ENCODE measurements around the gene ATXN2.
"Not testable (repeated sequence)": the region's sequence is repeated elsewhere in the genome, so short reads cannot be mapped to it uniquely, and the experiment has no call there.

ATXN2 gene

DNA sequence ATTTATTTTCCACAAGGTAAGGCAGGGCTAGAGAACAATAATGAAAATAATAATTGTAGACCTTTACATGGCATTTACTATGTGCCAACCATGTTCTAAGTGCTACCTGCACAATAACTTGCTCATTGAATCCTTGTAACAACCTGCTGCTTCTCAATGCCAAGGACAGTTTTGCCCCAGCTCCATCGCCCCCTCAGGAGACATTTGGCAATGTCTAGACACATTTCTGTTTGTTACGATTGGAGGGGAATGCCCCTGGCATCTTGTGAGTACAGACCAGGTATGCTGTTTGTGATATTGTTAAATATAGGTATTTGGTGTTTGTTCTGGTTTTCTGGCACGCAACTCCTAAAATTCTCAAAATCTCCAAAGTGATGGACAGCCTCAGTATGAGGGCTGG lies 8.1 kb upstream of the ATXN2 start:
- CTCF ChIA-PET: no interaction called here
- TF ChIP-seq CTCF (IDR thresholded peaks at IDR 0.05; ENCODE audit: control extremely low read depth, extremely low read depth, low read depth, missing control alignments): no peak
- no peak for DNase-seq (ENCODE audit: extremely low spot score)
- POLR2A ChIA-PET: no interaction called here

GRCh38 chr12:111606767-111607230 lies 7.7 kb upstream of the ATXN2 start:
- CTCF ChIA-PET: interaction anchor here (1.6 kb wide), 1 partner anchor 24 kb away, joined by 3 read pairs; no protein-coding TSS in a partner anchor
- POLR2A ChIA-PET: no interaction called here
- DNase-seq (ENCODE audit: extremely low spot score): no peak
- no peak for TF ChIP-seq CTCF (IDR thresholded peaks at IDR 0.05; ENCODE audit: control extremely low read depth, extremely low read depth, low read depth, missing control alignments)

DNA sequence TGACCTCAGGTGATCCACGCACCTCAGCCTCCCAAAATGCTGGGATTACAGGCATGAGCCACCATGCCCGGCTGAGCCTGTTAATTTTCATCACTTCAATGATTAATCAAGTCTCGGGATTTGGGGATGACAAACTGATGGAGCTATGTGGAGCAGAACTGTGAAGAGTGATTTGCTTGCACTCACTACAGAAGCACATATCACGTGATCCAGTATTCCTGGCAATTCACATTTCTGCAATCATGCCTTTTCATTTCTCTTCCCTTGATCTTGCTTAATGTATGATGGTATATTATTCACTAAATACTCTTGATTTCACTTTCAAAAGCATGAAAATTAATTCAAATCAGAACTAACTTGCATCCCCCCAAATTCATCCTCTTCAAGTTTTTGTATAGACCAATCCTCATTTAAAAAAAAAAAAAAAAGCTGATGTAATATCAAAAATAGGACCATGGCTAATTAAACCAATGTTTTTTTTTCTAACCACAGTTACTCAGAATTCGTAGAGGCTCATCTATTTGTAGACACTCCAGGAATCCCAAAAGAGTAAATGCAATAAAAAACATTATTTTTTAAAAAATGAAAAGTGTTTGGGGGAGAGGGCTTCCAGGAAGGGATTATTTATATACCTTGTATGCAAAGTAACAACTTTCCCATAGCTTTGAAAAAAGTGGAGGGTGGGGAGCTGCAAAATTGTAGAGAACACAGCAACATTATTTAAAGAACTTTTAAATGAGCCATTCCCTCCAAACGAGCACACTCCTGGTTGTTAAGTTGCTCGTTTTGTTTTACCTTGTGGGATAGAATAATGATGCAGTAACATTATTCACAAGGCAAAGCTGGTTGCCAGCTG lies 7.0 kb upstream of the ATXN2 start:
- no peak for DNase-seq (ENCODE audit: extremely low spot score)
- ChIA-PET CTCF (interaction anchor here (0.9 to 1.6 kb wide), 2 partner anchors 21 to 25 kb away, joined by 3 read pairs; no protein-coding TSS in a partner anchor), POLR2A (no interaction called here)
- no peak for TF ChIP-seq CTCF (IDR thresholded peaks at IDR 0.05; ENCODE audit: control extremely low read depth, extremely low read depth, low read depth, missing control alignments)

DNA sequence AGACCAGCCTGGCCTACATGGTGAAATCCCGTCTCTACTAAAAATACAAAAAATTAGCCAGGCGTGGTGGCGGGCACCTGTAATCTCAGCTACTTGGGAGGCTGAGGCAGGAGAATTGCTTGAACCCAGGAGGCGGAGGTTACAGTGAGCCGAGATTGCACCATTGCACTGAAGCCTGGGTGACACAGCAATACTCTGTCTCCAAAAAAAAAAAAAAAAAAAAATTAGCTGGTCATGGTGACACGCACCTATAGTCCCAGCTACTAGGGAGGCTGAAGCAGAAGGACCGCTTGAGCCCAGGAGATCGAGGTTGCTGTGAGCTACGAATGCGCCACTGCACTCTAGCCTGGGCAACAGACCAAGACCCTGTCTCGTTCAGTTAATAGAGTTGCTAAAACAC lies 3.7 kb upstream of the ATXN2 start:
- DNase-seq (ENCODE audit: extremely low spot score); POLR2A ChIA-PET: not testable (repeated sequence)
- CTCF ChIA-PET: interaction anchor here (0.7 to 1.6 kb wide), 2 partner anchors 73 to 151 kb away, joined by 4 read pairs; no protein-coding TSS in a partner anchor

DNA sequence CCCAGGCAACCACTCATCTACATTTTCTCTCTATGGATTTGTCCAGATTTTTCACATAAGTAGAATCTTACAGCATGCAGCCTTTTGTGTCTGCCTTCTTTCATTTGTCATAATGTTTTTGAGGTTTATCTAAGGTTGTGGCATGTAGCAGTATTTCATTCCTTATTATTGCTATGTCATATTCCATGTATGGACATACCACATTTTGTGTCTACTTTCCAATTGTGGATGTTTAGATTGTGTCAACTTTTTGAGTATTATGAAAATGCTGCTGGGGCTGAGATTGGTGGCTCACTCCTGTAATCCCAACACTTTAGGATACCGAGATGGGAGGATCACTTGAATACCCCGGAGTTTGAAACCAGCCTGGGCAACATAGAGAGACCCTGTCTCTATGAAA lies 3.2 kb upstream of the ATXN2 start:
- TF ChIP-seq CTCF (IDR thresholded peaks at IDR 0.05; ENCODE audit: control extremely low read depth, extremely low read depth, low read depth, missing control alignments): no peak
- ChIA-PET POLR2A (no interaction called here), CTCF (interaction anchor here (0.7 to 1.6 kb wide), 2 partner anchors 74 to 150 kb away, joined by 4 read pairs; no protein-coding TSS in a partner anchor)
- DNase-seq (ENCODE audit: extremely low spot score): no peak

GRCh38 chr12:111600986-111601385 lies 1.9 kb upstream of the ATXN2 start:
- CTCF ChIA-PET; DNase-seq (ENCODE audit: extremely low spot score): not testable (repeated sequence)
- POLR2A ChIA-PET: interaction anchor here (0.6 kb wide), 1 partner anchor 431 kb away, joined by 4 read pairs; no protein-coding TSS in a partner anchor

DNA sequence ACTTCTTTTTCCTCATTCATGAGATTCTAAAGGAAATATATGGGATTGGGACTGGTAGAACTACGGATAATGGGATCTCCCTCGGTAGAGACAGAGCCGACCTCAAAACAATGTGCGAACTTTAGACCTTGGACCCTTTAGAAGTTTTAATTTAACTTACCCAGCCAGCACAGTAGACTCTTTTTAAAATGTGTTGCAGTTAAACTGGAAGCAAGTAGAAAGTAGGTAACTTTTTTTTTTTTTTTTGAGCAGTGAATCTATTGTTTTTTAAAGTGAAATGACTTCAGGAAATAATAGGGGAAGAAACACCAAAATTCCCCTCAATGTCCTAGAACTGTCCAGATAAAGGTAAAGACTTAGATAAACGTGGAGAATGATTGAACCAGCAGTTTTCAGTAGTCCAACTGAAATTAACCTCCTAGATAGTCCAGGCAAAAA lies 1.1 kb upstream of the ATXN2 start:
- no peak for DNase-seq (ENCODE audit: extremely low spot score)
- no peak for TF ChIP-seq CTCF (IDR thresholded peaks at IDR 0.05; ENCODE audit: control extremely low read depth, extremely low read depth, low read depth, missing control alignments)
- POLR2A ChIA-PET: no interaction called here
- CTCF ChIA-PET: no interaction called here
